GM03348 (cell line): Measurements from ENCODE around the gene SSPN.

Experiments
- DNase-seq: peaks from one replicate; pipeline ENCODE4 v3.0.0; 2012; ENCODE audit warnings: low spot score

The SSPN gene

GRCh38 chr12:26285401-26285800 is 90.0 kb downstream of the SSPN start:
- no peak for DNase-seq

- no peak for DNase-seq
These were observed 90.8 kb downstream of the SSPN start for GRCh38 chr12:26286186-26286585.

GRCh38 chr12:26287671-26288381 is 92.5 kb downstream of the SSPN start:
- no peak for DNase-seq

GRCh38 chr12:26290565-26290964 is 95.2 kb downstream of the SSPN start:
- no peak for DNase-seq

- no peak for DNase-seq
These were observed 97.2 kb downstream of the SSPN start for GRCh38 chr12:26292596-26292995.

- DNase-seq: no peak
These were observed 98.2 kb downstream of the SSPN start for GRCh38 chr12:26293612-26294011.

GRCh38 chr12:26295001-26295400 is 99.6 kb downstream of the SSPN start:
- no peak for DNase-seq

GRCh38 chr12:26297396-26298070 is 102.2 kb downstream of the SSPN start:
- no peak for DNase-seq

- DNase-seq: peak; percentile 80
These were observed 103.6 kb downstream of the SSPN start for GRCh38 chr12:26298785-26299621.

GRCh38 chr12:26299751-26300150 is 104.4 kb downstream of the SSPN start:
- DNase-seq: no peak
